Hepatic stellate cell (primary cell): Measurements from ENCODE around the gene MARCHF3.
"Not testable (repeated sequence)": the region's sequence is repeated elsewhere in the genome, so short reads cannot be mapped to it uniquely, and the experiment has no call there.

Source experiments
- DNase-seq: peaks from one replicate; pipeline ENCODE4 v3.0.0; 2011; ENCODE audit warnings: low spot score

MARCHF3 gene

DNA sequence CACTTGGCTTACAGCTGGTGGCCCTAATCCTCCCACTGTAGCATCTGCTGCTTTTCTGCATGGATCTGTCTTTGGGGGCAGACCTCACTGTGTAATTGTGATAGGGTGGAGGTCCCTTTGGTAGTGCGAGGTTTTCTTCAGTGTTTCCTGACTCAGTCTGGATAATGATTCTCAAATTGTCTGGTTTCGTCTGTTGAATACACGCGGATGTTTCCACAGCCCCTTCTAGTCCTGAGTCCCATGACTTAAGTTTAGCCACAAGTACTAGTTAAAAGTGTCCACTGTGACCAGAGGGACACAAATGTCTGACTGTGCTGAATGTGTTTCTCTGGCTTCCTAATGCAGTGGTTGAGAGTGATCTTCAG, 182.9 kb downstream of the MARCHF3 start:
- DNase-seq: no peak

DNA sequence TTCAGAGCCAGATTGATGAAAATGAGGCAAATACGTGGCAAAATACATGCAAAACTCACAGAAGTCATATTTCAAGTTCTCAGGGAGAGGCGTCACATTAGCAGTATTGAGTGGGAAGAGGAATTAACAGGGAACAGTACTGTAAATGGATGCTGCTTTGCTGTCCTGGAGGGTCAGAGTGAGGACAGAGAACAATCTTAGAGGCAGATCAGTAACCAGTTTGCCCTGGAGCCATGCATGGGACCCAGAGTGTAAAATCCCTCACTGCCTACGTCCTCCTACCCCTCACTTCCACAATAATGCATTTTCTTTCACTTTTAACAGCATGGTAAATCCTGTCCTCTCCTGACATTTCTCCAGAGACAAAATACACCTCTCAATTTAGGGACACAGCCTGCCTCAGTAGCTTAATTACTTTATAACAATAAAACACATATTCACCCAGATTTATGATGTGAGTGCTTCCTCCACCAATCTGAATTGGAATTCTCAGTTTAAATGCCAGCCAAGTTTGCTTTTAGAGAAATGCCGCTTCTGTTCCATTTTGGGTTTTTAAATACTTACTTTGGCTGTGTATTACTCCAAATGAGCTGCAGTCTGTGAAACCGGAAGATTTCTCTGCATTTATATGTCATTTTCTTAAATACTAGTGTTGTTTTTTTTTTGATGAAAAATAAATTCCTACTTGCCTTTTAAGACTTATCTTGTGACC, 183.5 kb downstream of the MARCHF3 start:
- no peak for DNase-seq

DNA sequence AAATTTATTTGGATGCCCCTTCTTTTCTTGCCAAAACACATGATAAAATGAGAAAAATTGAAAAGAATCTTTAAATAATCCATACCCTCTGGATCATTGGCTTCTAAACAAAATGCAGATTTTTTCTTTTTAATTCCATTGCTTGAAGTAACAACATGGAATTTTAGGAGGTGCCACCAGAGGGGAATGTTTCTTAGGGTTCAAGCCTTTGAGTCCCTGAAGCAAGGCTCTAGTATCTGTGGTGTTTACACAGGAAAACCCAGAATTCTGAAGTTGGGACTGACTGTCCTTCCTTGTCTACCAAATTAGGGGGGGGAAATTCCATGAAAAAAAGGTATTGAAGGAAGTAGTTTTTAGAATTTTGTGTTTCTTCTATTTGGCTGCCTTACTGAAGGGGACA, 184.0 kb downstream of the MARCHF3 start:
- DNase-seq: peak; percentile 43

DNA sequence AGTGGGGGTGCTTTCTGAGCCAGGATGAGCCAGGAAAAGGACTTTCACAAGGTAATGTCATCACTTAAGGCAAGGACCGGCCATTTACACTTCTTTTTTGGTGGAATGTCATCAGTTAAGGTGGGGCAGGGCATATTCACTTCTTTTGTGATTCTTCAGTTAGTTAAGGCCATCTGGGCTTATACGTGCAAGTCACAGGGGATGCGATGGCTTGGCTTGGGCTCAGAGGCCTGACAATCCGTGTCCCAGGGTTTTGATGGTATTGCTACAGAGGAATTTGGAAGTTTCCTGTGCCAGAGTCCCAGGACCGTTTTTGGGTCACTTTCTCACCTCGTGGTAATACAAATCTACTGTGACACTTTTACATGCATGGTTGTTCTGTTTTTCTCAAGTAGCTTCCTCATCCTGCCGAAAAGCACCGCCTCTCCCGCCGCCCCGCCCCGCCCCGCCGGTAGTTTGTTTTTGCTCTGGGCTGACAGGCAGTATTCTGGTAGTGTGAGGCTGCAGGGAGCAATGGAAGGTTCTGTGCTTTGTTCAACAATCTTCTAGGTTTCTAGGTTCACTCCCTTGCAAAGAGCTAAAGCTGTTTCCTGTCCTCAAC, 184.8 kb downstream of the MARCHF3 start:
- peak; percentile 47 for DNase-seq

DNA sequence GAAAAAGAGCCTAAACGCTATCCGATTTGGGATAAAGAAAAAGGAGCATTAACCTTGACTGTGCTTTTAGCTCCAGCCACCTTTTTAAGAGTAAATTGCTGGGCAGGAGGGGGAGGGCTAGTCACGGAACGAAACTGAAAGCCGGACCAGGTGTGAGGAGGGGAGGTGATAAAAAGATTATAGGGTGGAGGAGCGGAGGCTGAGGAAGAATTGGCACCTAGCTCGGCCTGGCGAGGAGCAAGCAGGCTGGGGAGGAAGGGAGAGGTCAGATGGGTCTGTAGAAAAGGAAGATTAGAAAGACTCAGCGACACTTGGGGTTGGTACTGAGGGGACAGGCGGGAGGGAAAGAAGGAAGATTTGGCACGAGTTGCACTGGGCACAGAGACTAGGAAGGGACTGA, 187.0 kb downstream of the MARCHF3 start:
- DNase-seq: not testable (repeated sequence)

DNA sequence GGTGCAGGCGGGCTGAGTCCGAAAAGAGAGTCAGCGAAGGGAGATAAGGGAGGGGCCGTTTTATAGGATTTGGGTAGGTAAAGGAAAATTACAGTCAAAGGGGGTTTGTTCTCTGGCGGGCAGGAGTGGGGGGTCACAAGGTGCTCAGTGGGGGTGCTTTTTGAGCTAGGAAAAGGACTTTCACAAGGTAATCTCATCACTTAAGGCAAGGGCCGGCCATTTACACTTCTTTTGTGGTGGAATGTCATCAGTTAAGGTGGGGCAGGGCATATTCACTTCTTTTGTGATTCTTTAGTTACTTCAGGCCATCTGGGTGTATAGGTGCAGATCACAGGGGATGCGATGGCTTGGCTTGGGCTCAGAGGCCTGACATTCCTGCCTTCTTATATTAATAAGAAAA, 191.0 kb downstream of the MARCHF3 start:
- DNase-seq: not testable (repeated sequence)

DNA sequence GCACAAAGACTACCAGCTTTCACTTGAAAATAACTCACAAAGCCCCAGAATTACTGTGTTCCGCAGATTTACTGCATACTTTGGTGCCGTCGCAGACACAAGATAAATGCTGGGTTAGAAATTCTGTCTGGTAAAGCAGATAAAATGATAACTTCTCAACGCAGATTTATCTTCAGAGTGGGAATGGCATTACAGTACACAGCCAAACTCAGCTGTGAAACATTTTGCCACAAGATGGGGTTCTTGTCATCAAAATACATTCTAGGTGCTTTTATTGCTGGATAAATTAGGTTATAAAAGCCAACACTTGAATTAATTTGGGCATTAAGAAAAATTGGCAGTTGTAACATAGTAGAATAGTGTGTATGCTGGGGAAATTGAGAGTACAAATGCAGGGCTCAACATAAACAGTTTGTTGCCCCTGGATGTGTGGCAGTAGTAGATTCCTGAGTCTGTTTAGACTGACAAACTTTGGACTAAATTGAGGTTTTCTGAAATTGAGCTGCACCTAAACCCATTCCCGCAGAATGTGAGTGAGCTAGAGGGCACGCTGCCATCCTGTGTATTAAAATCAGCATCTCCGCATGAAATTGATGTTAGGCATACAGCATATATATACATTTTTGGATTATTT, 192.3 kb downstream of the MARCHF3 start:
- DNase-seq: no peak

DNA sequence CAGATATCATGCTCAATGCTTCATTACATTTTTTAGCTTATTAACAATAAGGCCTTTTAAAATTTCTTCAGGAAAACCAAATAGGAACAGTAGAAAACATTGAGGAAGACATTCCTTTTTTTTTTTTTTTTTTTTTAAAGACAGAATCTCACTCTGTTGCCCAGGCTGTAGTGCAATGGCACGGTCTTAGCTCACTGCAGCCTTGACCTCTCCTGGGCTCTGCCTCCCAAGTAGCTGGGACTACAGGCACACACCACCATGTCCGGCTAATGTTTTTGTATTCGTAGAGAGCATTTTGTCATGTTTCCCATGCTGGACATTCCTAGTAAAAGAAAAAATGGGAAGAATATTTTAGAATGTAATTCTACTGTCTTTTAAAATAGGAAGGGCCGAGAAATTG, 193.1 kb downstream of the MARCHF3 start:
- no peak for DNase-seq

DNA sequence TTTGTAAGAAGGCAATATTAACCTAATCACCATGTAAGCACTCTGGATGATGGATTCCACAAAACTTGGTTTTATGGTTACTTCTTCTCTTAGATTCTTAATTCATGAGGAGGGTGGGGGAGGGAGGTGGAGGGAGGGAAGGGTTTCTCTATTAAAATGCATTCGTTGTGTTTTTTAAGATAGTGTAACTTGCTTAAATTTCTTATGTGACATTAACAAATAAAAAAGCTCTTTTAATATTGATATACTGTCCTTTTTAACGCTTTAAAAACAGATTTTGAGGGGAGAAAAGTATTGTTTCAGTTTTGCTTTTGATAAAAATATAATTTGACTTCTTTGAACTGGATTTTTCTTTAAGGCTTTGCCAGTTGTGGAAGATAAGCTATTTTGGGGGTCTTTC, 193.6 kb downstream of the MARCHF3 start:
- DNase-seq: no peak

DNA sequence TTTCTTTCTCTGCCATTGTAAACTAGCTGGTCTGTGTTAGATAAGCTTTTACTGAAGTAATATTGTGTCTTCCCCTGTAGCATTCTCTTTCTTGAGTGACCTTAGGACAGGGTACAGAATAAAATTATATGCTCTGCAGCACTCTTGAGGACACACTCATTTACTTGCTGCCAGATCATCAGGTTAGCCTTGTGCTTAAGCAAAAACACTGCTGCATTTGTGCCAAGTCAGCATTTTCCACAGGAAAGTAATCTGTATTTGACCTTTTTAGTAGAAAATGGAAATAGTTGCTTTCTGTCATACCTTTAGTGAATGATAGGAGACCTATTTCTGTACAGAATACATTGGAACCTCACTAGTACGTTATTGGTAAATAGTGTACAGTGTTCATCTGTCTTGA, 199.2 kb downstream of the MARCHF3 start:
- no peak for DNase-seq

DNA sequence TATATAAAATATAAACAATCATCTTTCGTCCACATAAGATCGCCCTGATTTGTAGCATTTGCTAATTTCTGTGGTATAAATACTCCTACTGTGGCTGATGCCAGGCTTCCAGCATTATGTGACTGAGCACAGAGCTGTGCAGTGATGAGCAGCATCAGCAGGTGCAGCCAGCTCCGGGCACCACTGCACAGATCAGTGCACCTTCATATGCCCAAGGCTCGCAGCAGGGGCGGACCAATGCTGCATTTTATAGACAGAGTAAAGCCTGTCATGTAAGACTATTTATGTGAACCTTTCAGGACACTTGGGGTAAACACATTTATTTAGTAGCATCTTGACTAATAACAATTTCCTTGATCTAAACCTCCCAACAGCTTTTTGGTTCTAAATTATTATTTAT, 200.3 kb downstream of the MARCHF3 start:
- DNase-seq: no peak

DNA sequence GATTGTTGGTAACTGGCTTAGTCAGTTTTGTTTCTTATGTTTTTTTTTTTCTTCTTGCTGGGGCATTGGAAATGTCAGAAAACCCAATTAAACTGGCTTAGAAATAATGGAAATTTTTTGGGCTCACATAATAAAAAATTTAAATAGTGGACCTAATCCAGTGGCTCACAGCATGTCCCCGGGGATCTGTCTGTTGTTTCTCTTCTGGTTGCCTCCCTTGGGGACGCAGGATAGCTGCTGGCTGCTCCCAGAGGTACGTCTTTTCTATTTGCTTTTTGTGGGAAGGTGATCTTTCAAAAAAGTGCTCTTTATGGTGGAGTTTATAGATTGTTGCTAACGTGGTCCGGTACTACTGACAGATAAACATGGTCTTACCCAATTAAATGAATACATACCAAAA, 201.3 kb downstream of the MARCHF3 start:
- no peak for DNase-seq

DNA sequence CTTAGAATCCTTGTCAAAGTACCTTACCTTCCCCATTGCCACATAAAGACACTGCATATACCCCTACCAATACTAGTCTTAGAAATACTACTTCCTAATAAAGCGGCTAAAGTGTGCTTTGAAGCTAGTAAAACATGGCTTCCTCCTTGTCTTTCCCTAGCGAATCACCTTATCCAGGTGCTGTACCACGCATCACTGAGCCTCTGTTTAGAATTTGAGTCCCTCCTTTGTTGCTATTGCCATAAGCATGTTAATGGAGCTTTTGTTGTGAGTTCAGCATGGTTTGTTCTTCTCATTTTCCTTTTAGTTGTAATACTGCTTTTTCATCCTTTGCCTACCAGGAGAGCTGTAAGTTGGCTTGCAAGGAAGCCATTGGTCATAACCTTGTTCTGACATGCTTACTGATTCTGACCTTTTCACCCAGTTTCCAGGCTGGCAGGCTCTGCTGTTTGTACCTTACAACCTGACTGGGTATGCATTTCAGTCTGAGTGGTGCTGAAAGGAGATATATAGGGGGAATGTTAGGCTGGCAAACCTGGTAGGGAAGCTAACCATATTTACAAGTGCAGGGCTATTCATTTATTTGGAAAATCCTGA, 203.6 kb downstream of the MARCHF3 start:
- no peak for DNase-seq

DNA sequence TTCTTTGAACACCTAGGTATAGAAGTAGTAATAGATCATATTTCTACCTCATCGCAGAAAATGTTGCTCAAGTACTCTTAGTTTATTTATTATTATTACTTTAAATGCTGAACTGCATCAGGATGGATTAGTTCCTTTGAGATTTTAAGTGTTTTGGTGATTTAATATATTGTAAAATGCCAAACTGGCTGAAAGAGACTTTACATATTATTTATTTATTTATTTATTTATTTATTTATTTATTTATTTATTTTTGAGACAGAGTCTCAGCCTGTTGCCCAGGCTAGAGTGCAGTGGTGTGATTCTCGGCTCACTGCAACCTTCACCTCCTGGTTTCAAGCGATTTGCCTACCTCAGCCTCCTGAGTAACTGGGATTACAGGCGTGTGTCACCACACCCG, 211.1 kb downstream of the MARCHF3 start:
- no peak for DNase-seq

DNA sequence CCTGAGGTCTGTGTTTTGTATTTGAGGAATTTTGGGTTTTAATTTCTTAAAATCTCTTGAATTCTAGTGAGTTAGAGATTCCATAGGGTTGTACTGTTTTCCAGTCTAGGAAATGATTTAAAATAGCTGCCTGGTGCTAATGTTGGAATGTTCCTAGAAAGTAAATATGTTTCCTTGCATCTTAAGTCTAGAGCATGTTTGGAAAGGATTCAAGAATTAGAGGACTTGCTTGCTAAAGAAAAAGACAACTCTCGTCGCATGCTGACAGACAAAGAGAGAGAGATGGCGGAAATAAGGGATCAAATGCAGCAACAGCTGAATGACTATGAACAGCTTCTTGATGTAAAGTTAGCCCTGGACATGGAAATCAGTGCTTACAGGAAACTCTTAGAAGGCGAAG, 211.6 kb downstream of the MARCHF3 start:
- DNase-seq: no peak
